ENCODE results near the gene SACM1L. TPM values are rescaled to one million over a fixed set of nuclear protein-coding genes. Genes with fewer than 3 reads are reported as not detected.

The SACM1L gene
- total RNA-seq, 1 experiment from 2014 or later = 30.1 TPM

DNA sequence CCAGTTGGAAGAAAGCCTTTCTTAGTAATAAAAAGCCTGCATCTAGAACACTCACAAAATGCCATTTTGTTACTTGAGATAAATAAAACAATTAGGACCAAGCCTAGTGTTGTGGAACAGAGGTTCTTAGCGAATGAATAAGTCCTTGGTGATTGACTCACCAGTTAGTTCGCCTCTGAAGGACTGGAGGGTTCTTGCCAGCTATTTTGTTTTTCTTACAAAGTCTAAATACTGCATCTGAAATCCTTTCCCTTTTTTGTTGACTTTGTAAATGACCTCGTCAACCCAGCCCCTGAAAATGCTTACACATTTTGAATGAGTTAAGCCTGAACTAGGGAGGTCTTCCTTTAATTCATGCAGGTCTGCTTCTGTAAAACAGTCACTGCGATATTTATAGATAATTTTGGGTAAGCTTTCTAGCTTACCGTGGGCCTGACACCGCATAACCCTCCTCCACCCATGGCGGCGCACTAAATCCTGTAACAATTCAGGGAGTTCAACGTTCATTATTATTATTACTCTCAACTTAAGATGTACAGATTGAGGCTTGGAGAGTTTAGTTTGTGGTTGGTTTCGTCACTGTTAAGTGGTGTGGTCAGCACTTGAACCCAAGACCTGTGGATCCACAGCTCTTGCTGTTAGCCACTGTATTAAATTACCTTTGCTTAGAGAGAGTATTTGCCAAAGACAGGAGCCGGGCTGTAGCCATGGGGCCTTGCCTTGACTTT, 45.0 kb upstream of the SACM1L start:
- CTCF ChIA-PET = interaction anchor here (1.7 kb wide), 1 partner anchor 16 kb away, joined by 22 read pairs; no protein-coding TSS in a partner anchor
- no TSS peak for BruUV-seq (replicated peaks)
- Histone ChIP-seq H3K4me1 (ENCODE audit: insufficient read depth, low read length) (peaks cover 76% of the 10 kb centered on the region), H2AFZ (ENCODE audit: low read length) (no peak overlapping the region), H3K79me2 (ENCODE audit: low read length) (peaks cover 86% of the 10 kb centered on the region), H3K9ac (ENCODE audit: low read length) (peak overlapping the region; percentile 89), H3K9me3 (ENCODE audit: low read length) (no peaks in the 10 kb centered on the region), H3K27ac (ENCODE audit: low read length) (peak overlapping the region; percentile 97), H3K4me3 (ENCODE audit: low read length) (peak overlapping the region; percentile 31), H3K4me2 (ENCODE audit: low read length) (peak overlapping the region; percentile 79), H3K27me3 (ENCODE audit: low read length) (no peaks in the 10 kb centered on the region), H3K36me3 (ENCODE audit: low read depth, low read length) (peaks cover 24% of the 10 kb centered on the region), H3K9me2 (replicated peaks; ENCODE audit: low read length) (no peaks in the 10 kb centered on the region), H3F3A (ENCODE audit: low read length, unreplicated experiment) (peaks cover 10% of the 10 kb centered on the region), H4K20me1 (ENCODE audit: low read length) (no peaks in the 10 kb centered on the region)
- POLR2A ChIA-PET (ENCODE audit: unreplicated experiment) = interaction anchor here (0.6 to 1.0 kb wide), 3 partner anchors 18 to 1974 kb away, joined by 3 to 6 read pairs (median 4); no protein-coding TSS in a partner anchor
- peak; percentile 95 for DNase-seq
- peak; percentile 67 for ATAC-seq
- intact Hi-C loops (cut with micrococcal nuclease) = loop anchor here (1.0 to 2.0 kb wide), 2 partner anchors 18 to 35 kb away; no protein-coding TSS in a partner anchor
- TF ChIP-seq EZH2phosphoT487 (IDR thresholded peaks at IDR 0.05; ENCODE audit: borderline replicate concordance, low read length) (no peak), CTCF (conservative IDR thresholded peaks at IDR 0.05; ENCODE audit: low read depth, low read length) (no peak), EZH2 (IDR thresholded peaks at IDR 0.05; ENCODE audit: low read length, unreplicated experiment) (no peak)

DNA sequence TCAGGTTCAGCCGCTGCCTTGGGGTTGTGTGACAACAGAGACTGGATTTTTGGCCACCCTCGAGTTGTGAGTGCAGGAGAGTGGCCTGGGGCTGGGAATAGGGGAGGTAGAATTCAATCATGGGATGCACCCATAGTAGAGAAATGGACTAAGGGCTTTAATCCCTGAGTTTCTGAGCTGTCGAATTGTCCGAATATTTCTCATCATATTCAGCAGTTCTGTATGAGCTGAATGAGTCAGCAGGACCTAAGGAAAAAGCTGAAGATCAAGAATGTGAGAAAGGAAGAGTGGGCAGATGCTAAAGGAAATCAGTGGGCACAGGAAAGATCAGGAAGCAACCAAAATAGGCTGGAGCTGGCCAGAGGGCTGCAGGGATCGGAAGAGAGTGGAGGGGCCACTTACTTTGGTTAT, 44.4 kb upstream of the SACM1L start:
- no peaks in the 10 kb centered on the region for H4K20me1 ChIP-seq (ENCODE audit: low read length)
- H3K9me3 ChIP-seq (ENCODE audit: low read length) = no peaks in the 10 kb centered on the region
- DNase-seq (peak; percentile 91), ATAC-seq (peak; percentile 37)
- H3K27ac ChIP-seq (ENCODE audit: low read length) = peak overlapping the region; percentile 97
- H3K4me3 ChIP-seq (ENCODE audit: low read length) = peak overlapping the region; percentile 31
- no peaks in the 10 kb centered on the region for H3K27me3 ChIP-seq (ENCODE audit: low read length)
- CTCF ChIA-PET = interaction anchor here (0.7 to 1.7 kb wide), 2 partner anchors 15 to 32 kb away, joined by 3 to 22 read pairs; no protein-coding TSS in a partner anchor
- intact Hi-C loops (cut with micrococcal nuclease) = loop anchor here (1.0 to 2.0 kb wide), 2 partner anchors 18 to 36 kb away; no protein-coding TSS in a partner anchor
- H3F3A ChIP-seq (ENCODE audit: low read length, unreplicated experiment) = peaks cover 10% of the 10 kb centered on the region
- H3K79me2 ChIP-seq (ENCODE audit: low read length) = peaks cover 81% of the 10 kb centered on the region
- no peak overlapping the region for H2AFZ ChIP-seq (ENCODE audit: low read length)
- H3K4me1 ChIP-seq (ENCODE audit: insufficient read depth, low read length) = peaks cover 76% of the 10 kb centered on the region
- no peaks in the 10 kb centered on the region for H3K9me2 ChIP-seq (replicated peaks; ENCODE audit: low read length)
- H3K4me2 ChIP-seq (ENCODE audit: low read length) = peak overlapping the region; percentile 79
- H3K9ac ChIP-seq (ENCODE audit: low read length) = peak overlapping the region; percentile 89
- POLR2A ChIA-PET (ENCODE audit: unreplicated experiment) = interaction anchor here (1.0 kb wide), 1 partner anchor 19 kb away, joined by 6 read pairs; no protein-coding TSS in a partner anchor
- TF ChIP-seq EZH2phosphoT487 (IDR thresholded peaks at IDR 0.05; ENCODE audit: borderline replicate concordance, low read length) (no peak), EZH2 (IDR thresholded peaks at IDR 0.05; ENCODE audit: low read length, unreplicated experiment) (no peak), CTCF (conservative IDR thresholded peaks at IDR 0.05; ENCODE audit: low read depth, low read length) (no peak)
- BruUV-seq (replicated peaks) = no TSS peak
- H3K36me3 ChIP-seq (ENCODE audit: low read depth, low read length) = peaks cover 23% of the 10 kb centered on the region
